Endothelial cell of umbilical vein (primary cell): ENCODE results near the gene CCDC188. TPM values are rescaled to one million over a fixed set of nuclear protein-coding genes. Genes with fewer than 3 reads are reported as not detected.

Experiments
- BruUV-seq: library from RNA; stranded (reverse); fragments of 400-500 nt; replicated peaks from 2 replicates; lab custom pipeline; 2021; lab: Mats Ljungman, UMichigan
- CTCF ChIA-PET: fragments of 300-600, 350-600 bp; sonication (Branson Sonifier 250); formaldehyde crosslinking; loops from one replicate; lab custom pipeline; 2021; ENCODE audit warnings: antibody characterized with exemption, inconsistent platforms; lab: Charles Lee
- POLR2A ChIA-PET: fragments of 300-600, 350-600 bp; sonication (Branson Sonifier 250); formaldehyde crosslinking; loops from one replicate; lab custom pipeline; 2021; ENCODE audit warnings: antibody characterized with exemption, inconsistent platforms; lab: Charles Lee
- DNase-seq: peaks from one replicate; pipeline ENCODE4 v3.0.0-alpha.2; 2011; ENCODE audit warnings: low read depth, low spot score
- FAIRE-seq: peaks from 2 replicates; lab custom pipeline; 2011; peaks lifted over from hg19 to GRCh38; lab: Jason Lieb, UNC
- H2AFZ ChIP-seq: 2 replicates; pipeline ENCODE4 v1.6.0; 2012; ENCODE audit warnings: low read depth, low read length, control low read depth, inconsistent platforms
- H3K27ac ChIP-seq: 2 replicates; pipeline ENCODE4 v1.5.1; 2011; ENCODE audit warnings: low read depth, mild to moderate bottlenecking, control low read depth, low read length, moderate library complexity; ENCODE audit not compliant: insufficient read depth
- H3K27me3 ChIP-seq, 2 experiments: 2 replicates each; pipeline versions ENCODE4 v1.6.0 to v1.6.1; 2011; ENCODE audit warnings: low read length in 2 of 2, mixed read lengths in 1 of 2; ENCODE audit not compliant: control insufficient read depth in 2 of 2, insufficient read depth in 2 of 2
- H3K36me3 ChIP-seq, 2 experiments: 2 replicates in 1 of 2; 3 replicates in 1 of 2; pipeline ENCODE4 v1.5.1; 2011; ENCODE audit warnings: low read length in 2 of 2, mild to moderate bottlenecking in 1 of 2, moderate library complexity in 1 of 2; ENCODE audit not compliant: control insufficient read depth in 2 of 2, insufficient read depth in 2 of 2; ENCODE audit errors: extremely low read depth in 1 of 2
- H3K4me1 ChIP-seq: 3 replicates; pipeline ENCODE4 v1.5.1; 2011; ENCODE audit warnings: mild to moderate bottlenecking, low read length; ENCODE audit not compliant: control insufficient read depth, insufficient read depth; ENCODE audit errors: extremely low read depth
- H3K4me2 ChIP-seq: 2 replicates; pipeline ENCODE4 v1.6.1; 2011; ENCODE audit warnings: low read length, control low read depth, mixed read lengths; ENCODE audit not compliant: insufficient read depth
- H3K4me3 ChIP-seq, 3 experiments: fragments of 200-600 bp in 1 of 3; sonication (generic), shearing (Covaris generic) in 1 of 3; replicated peaks in 1 of 3; 2 replicates each; pipeline ENCODE4 v1.5.1; 2011 to 2016; ENCODE audit warnings: control low read depth in 3 of 3, low read length in 3 of 3, mild to moderate bottlenecking in 2 of 3, inconsistent platforms in 1 of 3, low read depth in 1 of 3, moderate library complexity in 1 of 3; ENCODE audit not compliant: insufficient read depth in 1 of 3
- H3K79me2 ChIP-seq: 2 replicates; pipeline ENCODE4 v1.6.0; 2012; ENCODE audit warnings: low read length, inconsistent platforms; ENCODE audit not compliant: control insufficient read depth, insufficient read depth
- H3K9ac ChIP-seq: replicated peaks from 2 replicates; pipeline ENCODE3; 2011; ENCODE audit warnings: low read length, control low read depth; ENCODE audit not compliant: insufficient read depth; ENCODE audit errors: extremely low read depth
- H3K9me1 ChIP-seq: replicated peaks from 3 replicates; pipeline ENCODE4 v1.6.0; 2011; ENCODE audit warnings: mild to moderate bottlenecking, low read length; ENCODE audit not compliant: control insufficient read depth, insufficient read depth; ENCODE audit errors: extremely low read depth
- H3K9me3 ChIP-seq: replicated peaks from 2 replicates; pipeline ENCODE4 v1.5.1; 2012; ENCODE audit warnings: low read length, inconsistent platforms; ENCODE audit not compliant: control insufficient read depth, insufficient read depth
- H4K20me1 ChIP-seq: replicated peaks from 2 replicates; pipeline ENCODE3; 2011; ENCODE audit warnings: mild to moderate bottlenecking, low read length; ENCODE audit not compliant: control insufficient read depth, insufficient read depth; ENCODE audit errors: extremely low read depth
- CTCF ChIP-seq, 2 donors: IDR thresholded peaks; 1 replicate in 1 of 2; 2 replicates in 1 of 2; pipeline ENCODE4 v1.5.1; 2011; ENCODE audit warnings: low read length in 2 of 2, mild to moderate bottlenecking in 2 of 2, moderate library complexity in 2 of 2, control low read depth in 1 of 2, inconsistent platforms in 1 of 2, low read depth in 1 of 2; ENCODE audit not compliant: insufficient read depth in 1 of 2; ENCODE audit errors: extremely low read depth in 1 of 2
- EZH2 ChIP-seq: IDR thresholded peaks from 2 replicates; pipeline ENCODE4 v1.6.1; 2012; ENCODE audit warnings: borderline replicate concordance, low read depth, mild to moderate bottlenecking, moderate library complexity, low read length, inconsistent platforms; ENCODE audit not compliant: severe bottlenecking
- FOS ChIP-seq: IDR thresholded peaks from 2 replicates; pipeline ENCODE4 v1.6.1; 2011; ENCODE audit warnings: mild to moderate bottlenecking, low read length, moderate library complexity, borderline replicate concordance; ENCODE audit not compliant: insufficient read depth
- GATA2 ChIP-seq: IDR thresholded peaks from 2 replicates; pipeline ENCODE4 v1.7.0; 2011; ENCODE audit warnings: low read depth, mild to moderate bottlenecking, moderate library complexity, mixed read lengths, low read length; ENCODE audit not compliant: insufficient read length, insufficient read depth
- JUN ChIP-seq: IDR thresholded peaks from 2 replicates; pipeline ENCODE4 v1.6.1; 2011; ENCODE audit warnings: borderline replicate concordance, low read depth; ENCODE audit not compliant: insufficient read length, insufficient read depth
- MAX ChIP-seq: IDR thresholded peaks from 2 replicates; pipeline ENCODE4 v1.6.1; 2011; ENCODE audit not compliant: insufficient read depth, insufficient read length
- MYC ChIP-seq: IDR thresholded peaks from one replicate; pipeline ENCODE4 v1.6.1; 2011; ENCODE audit warnings: mild to moderate bottlenecking, low read depth, low read length
- POLR2A ChIP-seq: IDR thresholded peaks from 2 replicates; pipeline ENCODE4 v1.6.1; 2012; ENCODE audit warnings: low read depth, mild to moderate bottlenecking, control low read depth, low read length
- POLR2AphosphoS5 ChIP-seq: IDR thresholded peaks from 2 replicates; pipeline ENCODE4 v1.6.1; 2012; ENCODE audit warnings: low read depth, mild to moderate bottlenecking, control low read depth, low read length, moderate library complexity; ENCODE audit not compliant: insufficient read depth
- dilution Hi-C: fragments of 300-500 bp; cut with MboI; formaldehyde crosslinking; loops from one replicate; pipeline ENCODE4 v1.15.0; 2019; ENCODE audit warnings: low sequenced_read_pairs; ENCODE audit not compliant: extremely low pct_ligation_motif_present
- intact Hi-C: fragments of 100-400 bp; cut with micrococcal nuclease; formaldehyde crosslinking; loops from one replicate; pipeline ENCODE4 v1.10.0; 2022
- polyA plus RNA-seq, 4 experiments: library from polyadenylated mRNA; depleted of rRNA in 3 of 4; stranded (reverse) in 3 of 4; unstranded in 1 of 4; fragments of >200 nt; gene quantifications; 2 replicates each; pipeline versions ENCODE4 v1.2.1 to v1.2.3, GENCODE V29; 2011 to 2012; ENCODE audit warnings: missing spikeins in 1 of 4
- total RNA-seq: library from RNA; stranded (reverse); gene quantifications from 2 replicates; pipeline ENCODE4 v1.2.3, GENCODE V29; 2021

The CCDC188 gene
- total and polyA plus RNA-seq, 2 donors (not counting 3 experiments of a cell fraction or from before 2014, with no cell fraction given) = 9.4 to 9.8 TPM

GRCh38 chr22:20173246-20173645 lies 22.4 kb upstream of the CCDC188 start:
- no TSS peak for BruUV-seq
- no peak overlapping the region for H3K4me2 ChIP-seq
- no peaks in the 10 kb centered on the region for H3K27me3 ChIP-seq
- no peak for DNase-seq
- dilution Hi-C loops (no loop called here), intact Hi-C loops (no loop called here)
- no peaks in the 10 kb centered on the region for H4K20me1 ChIP-seq
- no peak for TF ChIP-seq GATA2
- TF ChIP-seq POLR2AphosphoS5 = no peak
- no peak for TF ChIP-seq MAX
- no peak for TF ChIP-seq MYC
- no peak for TF ChIP-seq EZH2
- no peak for TF ChIP-seq JUN
- no peak for TF ChIP-seq POLR2A
- no peak for TF ChIP-seq CTCF (IDR thresholded peaks at IDR 0.05; ENCODE audit: extremely low read depth in 1 of 2, insufficient read depth in 1 of 2, low read depth in 1 of 2, low read length in 2 of 2)
- TF ChIP-seq FOS = no peak
- no peaks in the 10 kb centered on the region for H3K9me1 ChIP-seq
- no peaks in the 10 kb centered on the region for H3K9me3 ChIP-seq
- H3K36me3 ChIP-seq = no peaks in the 10 kb centered on the region
- no peak overlapping the region for H3K9ac ChIP-seq
- H3K79me2 ChIP-seq = no peaks in the 10 kb centered on the region
- no peaks in the 10 kb centered on the region for H3K4me1 ChIP-seq
- POLR2A ChIA-PET = no interaction called here
- H3K4me3 ChIP-seq = no peak overlapping the region
- FAIRE-seq = no peak
- H2AFZ ChIP-seq = no peak overlapping the region
- CTCF ChIA-PET = no interaction called here
- no peak overlapping the region for H3K27ac ChIP-seq
